ENCODE data around the gene GMEB2.
"Not testable (repeated sequence)": the region's sequence is repeated elsewhere in the genome, so short reads cannot be mapped to it uniquely, and the experiment has no call there.

The GMEB2 gene

GRCh38 chr20:63560333-63560805, 66.5 kb downstream of the GMEB2 start:
- DNase-seq (ENCODE audit: low read depth): no peak

GRCh38 chr20:63559485-63560332, 67.2 kb downstream of the GMEB2 start:
- DNase-seq (ENCODE audit: low read depth): not testable (repeated sequence)

- no peak for DNase-seq (ENCODE audit: low read depth)
Observed at GRCh38 chr20:63558804-63559484, 68.0 kb downstream of the GMEB2 start.

- DNase-seq (ENCODE audit: low read depth): no peak
Observed at GRCh38 chr20:63557481-63557891, 69.4 kb downstream of the GMEB2 start.

GRCh38 chr20:63556873-63557478, 69.9 kb downstream of the GMEB2 start:
- no peak for DNase-seq (ENCODE audit: low read depth)

- no peak for DNase-seq (ENCODE audit: low read depth)
Observed at GRCh38 chr20:63555661-63556381, 71.1 kb downstream of the GMEB2 start.

- DNase-seq (ENCODE audit: low read depth): no peak
Observed at GRCh38 chr20:63554361-63555278, 72.3 kb downstream of the GMEB2 start.

- DNase-seq (ENCODE audit: low read depth): no peak
Observed at GRCh38 chr20:63553933-63554290, 73.0 kb downstream of the GMEB2 start, which contains the start of gene FNDC11. Gene FNDC11 (plus strand): TSS chr20:63554159. CDS start chr20:63555664, 1,505 bp downstream.

- DNase-seq (ENCODE audit: low read depth): peak; percentile 80
Observed at GRCh38 chr20:63553251-63553932, 73.5 kb downstream of the GMEB2 start.

- no peak for DNase-seq (ENCODE audit: low read depth)
Observed at GRCh38 chr20:63552481-63553249, 74.2 kb downstream of the GMEB2 start.

- DNase-seq (ENCODE audit: low read depth): peak; percentile 18
Observed at GRCh38 chr20:63551068-63551467, 75.8 kb downstream of the GMEB2 start.

- DNase-seq (ENCODE audit: low read depth): no peak
Observed at GRCh38 chr20:63549679-63550282, 77.1 kb downstream of the GMEB2 start.

GRCh38 chr20:63549019-63549418, 77.9 kb downstream of the GMEB2 start:
- DNase-seq (ENCODE audit: low read depth): no peak

- DNase-seq (ENCODE audit: low read depth): no peak
Observed at GRCh38 chr20:63548542-63548941, 78.4 kb downstream of the GMEB2 start.

- no peak for DNase-seq (ENCODE audit: low read depth)
Observed at GRCh38 chr20:63547725-63548480, 79.0 kb downstream of the GMEB2 start, which contains the start of gene SRMS. Gene SRMS (minus strand): TSS chr20:63547749. CDS start chr20:63547463, 286 bp downstream.

- DNase-seq (ENCODE audit: low read depth): no peak
Observed at GRCh38 chr20:63546956-63547724, 79.8 kb downstream of the GMEB2 start.

GRCh38 chr20:63546256-63546955, 80.5 kb downstream of the GMEB2 start:
- DNase-seq (ENCODE audit: low read depth): no peak

All from fibroblast of gingiva (primary cell).